ENCODE measurements around the gene AKT3.

The AKT3 gene

GRCh38 chr1:243548516-243548915 is 301.5 kb downstream of the AKT3 start:
- no peak for DNase-seq

- no peak for DNase-seq
Measured at GRCh38 chr1:243547891-243548290, 302.2 kb downstream of the AKT3 start.

- DNase-seq = no peak
Measured at GRCh38 chr1:243546457-243546856, 303.6 kb downstream of the AKT3 start.

- no peak for DNase-seq
Measured at GRCh38 chr1:243543501-243543900, 306.5 kb downstream of the AKT3 start.

- no peak for DNase-seq
Measured at GRCh38 chr1:243542739-243543415, 307.2 kb downstream of the AKT3 start.

- DNase-seq = no peak
Measured at GRCh38 chr1:243539636-243540035, 310.4 kb downstream of the AKT3 start.

- DNase-seq = no peak
Measured at GRCh38 chr1:243535014-243535413, 315.0 kb downstream of the AKT3 start.

GRCh38 chr1:243529512-243529911 is 320.5 kb downstream of the AKT3 start:
- DNase-seq = no peak

- no peak for DNase-seq
Measured at GRCh38 chr1:243528459-243529121, 321.5 kb downstream of the AKT3 start.

- no peak for DNase-seq
Measured at GRCh38 chr1:243526180-243526579, 323.9 kb downstream of the AKT3 start.

- no peak for DNase-seq
Measured at GRCh38 chr1:243525085-243525487, 325.0 kb downstream of the AKT3 start.

GRCh38 chr1:243523766-243524165 is 326.3 kb downstream of the AKT3 start:
- no peak for DNase-seq

GRCh38 chr1:243520831-243521230 is 329.2 kb downstream of the AKT3 start:
- no peak for DNase-seq

GRCh38 chr1:243514927-243515326 is 335.1 kb downstream of the AKT3 start:
- no peak for DNase-seq

- no peak for DNase-seq
Measured at GRCh38 chr1:243513726-243514491, 336.1 kb downstream of the AKT3 start.

GRCh38 chr1:243510928-243511327 is 339.1 kb downstream of the AKT3 start:
- no peak for DNase-seq

GRCh38 chr1:243508943-243509342 is 341.1 kb downstream of the AKT3 start:
- no peak for DNase-seq

- DNase-seq = no peak
Measured at GRCh38 chr1:243508303-243508713, 341.7 kb downstream of the AKT3 start.

GRCh38 chr1:243507672-243508302 is 342.3 kb downstream of the AKT3 start:
- no peak for DNase-seq

GRCh38 chr1:243507001-243507671 is 342.9 kb downstream of the AKT3 start:
- DNase-seq = no peak

GRCh38 chr1:243505986-243506689 is 343.9 kb downstream of the AKT3 start:
- DNase-seq = no peak

GRCh38 chr1:243503155-243503554 is 346.9 kb downstream of the AKT3 start:
- DNase-seq = no peak

All from hematopoietic multipotent progenitor cell treated with erythropoietin and hydrocortisone succinate and interleukin-3 and kit ligand, for 8 days (in vitro differentiated cells).